Ishikawa (cell line): Measurements from ENCODE around the gene ACAA2.

ENCODE experiments used
- CEBPB ChIP-seq: IDR thresholded peaks from 2 replicates; pipeline ENCODE4 v1.6.1; 2012
- CREB1 ChIP-seq: IDR thresholded peaks from 2 replicates; pipeline ENCODE4 v1.6.1; 2012; ENCODE audit warnings: low read depth
- EGR1 ChIP-seq: IDR thresholded peaks from 2 replicates; pipeline ENCODE4 v1.6.1; 2012
- EP300 ChIP-seq: IDR thresholded peaks from 2 replicates; pipeline ENCODE4 v1.6.1; 2012; ENCODE audit warnings: borderline replicate concordance
- FOXM1 ChIP-seq: IDR thresholded peaks from 2 replicates; pipeline ENCODE4 v1.6.1; 2012; ENCODE audit warnings: low read depth, borderline replicate concordance
- NFIC ChIP-seq: IDR thresholded peaks from 2 replicates; pipeline ENCODE4 v1.6.1; 2012
- RAD21 ChIP-seq: IDR thresholded peaks from 2 replicates; pipeline ENCODE4 v1.6.1; 2012; ENCODE audit warnings: low read depth
- TAF1 ChIP-seq: IDR thresholded peaks from 2 replicates; pipeline ENCODE4 v1.6.1; 2012; ENCODE audit warnings: low read depth, mild to moderate bottlenecking
- TCF12 ChIP-seq: IDR thresholded peaks from 2 replicates; pipeline ENCODE4 v1.6.1; 2012; ENCODE audit warnings: low read depth
- TEAD4 ChIP-seq: IDR thresholded peaks from 2 replicates; pipeline ENCODE4 v1.6.1; 2012
- USF1 ChIP-seq: IDR thresholded peaks from 2 replicates; pipeline ENCODE4 v1.6.1; 2012
- YY1 ChIP-seq: IDR thresholded peaks from 2 replicates; pipeline ENCODE4 v1.6.1; 2012; ENCODE audit warnings: low read depth
- ZBTB7A ChIP-seq: IDR thresholded peaks from 2 replicates; pipeline ENCODE4 v1.6.1; 2012; ENCODE audit warnings: low read depth
- TF ChIP-seq, protein P1 (sequence below): IDR thresholded peaks from 2 replicates; pipeline ENCODE4 v1.6.1; 2012
- TF ChIP-seq, protein P2 (sequence below): IDR thresholded peaks from 2 replicates; pipeline ENCODE4 v1.6.1; 2012; ENCODE audit warnings: low read depth, mild to moderate bottlenecking

The ACAA2 gene

DNA sequence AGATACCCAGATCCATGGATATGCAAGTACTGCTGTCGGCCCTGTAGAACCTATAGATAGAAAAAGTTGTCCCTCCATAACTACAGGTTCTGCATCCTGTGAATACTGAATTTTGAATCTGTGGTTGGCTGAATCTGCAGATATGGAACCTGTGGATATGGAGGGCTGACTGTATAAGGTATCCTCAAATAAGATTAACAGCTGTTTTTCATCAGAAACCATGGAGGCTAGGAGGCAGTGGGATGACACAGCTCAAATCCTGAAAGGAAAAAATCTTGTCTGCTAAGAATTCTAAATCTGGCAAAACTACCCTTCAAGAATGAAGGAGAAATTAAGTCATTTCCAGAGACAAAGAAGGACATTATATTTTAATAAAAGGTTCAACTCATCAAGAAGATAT lies 14.7 kb upstream of the ACAA2 start:
- TF ChIP-seq FOXM1 = no peak

GRCh38 chr18:49819823-49820671 lies 6.7 kb upstream of the ACAA2 start:
- no peak for TF ChIP-seq YY1
- TF ChIP-seq USF1 = no peak
- TF ChIP-seq NFIC = no peak
- no peak for TF ChIP-seq EGR1
- no peak for TF ChIP-seq TCF12
- no peak for TF ChIP-seq TAF1
- TF ChIP-seq EP300 = no peak
- no peak for TF ChIP-seq TEAD4
- TF ChIP-seq CEBPB = no peak
- TF ChIP-seq RAD21 = no peak
- TF ChIP-seq ZBTB7A = no peak
- TF ChIP-seq, protein P1, sequence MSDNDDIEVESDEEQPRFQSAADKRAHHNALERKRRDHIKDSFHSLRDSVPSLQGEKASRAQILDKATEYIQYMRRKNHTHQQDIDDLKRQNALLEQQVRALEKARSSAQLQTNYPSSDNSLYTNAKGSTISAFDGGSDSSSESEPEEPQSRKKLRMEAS = no peak
- TF ChIP-seq, protein P2, sequence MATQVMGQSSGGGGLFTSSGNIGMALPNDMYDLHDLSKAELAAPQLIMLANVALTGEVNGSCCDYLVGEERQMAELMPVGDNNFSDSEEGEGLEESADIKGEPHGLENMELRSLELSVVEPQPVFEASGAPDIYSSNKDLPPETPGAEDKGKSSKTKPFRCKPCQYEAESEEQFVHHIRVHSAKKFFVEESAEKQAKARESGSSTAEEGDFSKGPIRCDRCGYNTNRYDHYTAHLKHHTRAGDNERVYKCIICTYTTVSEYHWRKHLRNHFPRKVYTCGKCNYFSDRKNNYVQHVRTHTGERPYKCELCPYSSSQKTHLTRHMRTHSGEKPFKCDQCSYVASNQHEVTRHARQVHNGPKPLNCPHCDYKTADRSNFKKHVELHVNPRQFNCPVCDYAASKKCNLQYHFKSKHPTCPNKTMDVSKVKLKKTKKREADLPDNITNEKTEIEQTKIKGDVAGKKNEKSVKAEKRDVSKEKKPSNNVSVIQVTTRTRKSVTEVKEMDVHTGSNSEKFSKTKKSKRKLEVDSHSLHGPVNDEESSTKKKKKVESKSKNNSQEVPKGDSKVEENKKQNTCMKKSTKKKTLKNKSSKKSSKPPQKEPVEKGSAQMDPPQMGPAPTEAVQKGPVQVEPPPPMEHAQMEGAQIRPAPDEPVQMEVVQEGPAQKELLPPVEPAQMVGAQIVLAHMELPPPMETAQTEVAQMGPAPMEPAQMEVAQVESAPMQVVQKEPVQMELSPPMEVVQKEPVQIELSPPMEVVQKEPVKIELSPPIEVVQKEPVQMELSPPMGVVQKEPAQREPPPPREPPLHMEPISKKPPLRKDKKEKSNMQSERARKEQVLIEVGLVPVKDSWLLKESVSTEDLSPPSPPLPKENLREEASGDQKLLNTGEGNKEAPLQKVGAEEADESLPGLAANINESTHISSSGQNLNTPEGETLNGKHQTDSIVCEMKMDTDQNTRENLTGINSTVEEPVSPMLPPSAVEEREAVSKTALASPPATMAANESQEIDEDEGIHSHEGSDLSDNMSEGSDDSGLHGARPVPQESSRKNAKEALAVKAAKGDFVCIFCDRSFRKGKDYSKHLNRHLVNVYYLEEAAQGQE = no peak

DNA sequence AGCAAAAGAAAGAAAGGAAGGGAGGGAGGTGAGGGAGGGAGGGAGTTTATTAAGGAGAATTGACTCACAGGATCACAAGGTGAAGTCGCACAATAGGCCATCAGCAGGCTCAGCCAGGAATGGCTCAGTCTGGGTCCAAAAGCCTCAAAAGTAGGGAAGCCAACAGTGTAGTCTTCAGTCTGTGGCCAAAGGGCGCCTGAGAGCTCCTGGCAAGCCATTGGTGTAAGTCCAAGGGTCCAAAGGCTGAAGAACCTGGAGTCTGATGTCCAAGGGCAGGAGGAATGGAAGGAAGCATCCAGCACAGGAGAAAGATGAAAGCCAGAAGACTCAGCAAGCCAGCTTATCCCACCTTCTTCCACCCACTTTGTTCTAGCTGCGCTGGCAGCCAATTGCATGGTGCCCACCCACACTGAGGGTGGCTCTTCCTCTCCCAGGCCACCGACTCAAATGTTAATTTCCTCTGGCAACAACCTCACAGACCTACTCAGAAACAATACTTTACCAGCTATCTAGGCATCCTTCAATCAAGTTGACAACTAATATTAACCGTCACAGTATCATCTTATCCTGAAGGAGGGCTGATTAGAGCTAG lies 5.8 kb upstream of the ACAA2 start:
- TF ChIP-seq EP300 = no peak
- no peak for TF ChIP-seq YY1
- TF ChIP-seq CEBPB = no peak
- TF ChIP-seq EGR1 = no peak
- no peak for TF ChIP-seq NFIC
- no peak for TF ChIP-seq ZBTB7A
- no peak for TF ChIP-seq TCF12
- no peak for TF ChIP-seq USF1
- TF ChIP-seq FOXM1 = no peak
- TF ChIP-seq CREB1 = no peak
- TF ChIP-seq, protein P1 = no peak
- no peak for TF ChIP-seq TAF1
- TF ChIP-seq RAD21 = no peak

DNA sequence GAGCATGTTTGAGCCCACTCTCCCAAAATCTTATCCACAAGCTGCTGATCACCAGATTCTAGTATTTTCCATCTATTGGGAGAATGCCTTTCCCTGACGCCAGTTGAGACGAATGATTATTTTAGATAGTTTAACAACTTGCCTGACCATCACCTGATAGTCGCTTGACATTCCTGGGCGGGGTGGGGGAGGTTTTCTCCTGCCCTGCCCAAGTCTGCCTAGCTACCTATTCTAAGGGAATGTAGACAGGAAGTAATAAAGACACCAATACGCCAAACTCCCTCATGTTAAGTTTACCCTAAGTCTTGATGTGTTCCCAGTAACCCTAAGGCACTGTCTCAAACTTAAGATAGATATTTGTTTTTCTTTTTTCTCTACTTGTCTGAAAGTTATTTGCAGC lies 4.6 kb upstream of the ACAA2 start:
- no peak for TF ChIP-seq CEBPB
- TF ChIP-seq ZBTB7A = no peak
- TF ChIP-seq YY1 = no peak
- TF ChIP-seq TEAD4 = no peak
- TF ChIP-seq EP300 = no peak
- no peak for TF ChIP-seq USF1
- TF ChIP-seq, protein P1 = no peak
- no peak for TF ChIP-seq CREB1
- TF ChIP-seq EGR1 = no peak
- no peak for TF ChIP-seq TCF12
- TF ChIP-seq RAD21 = no peak
- no peak for TF ChIP-seq TAF1
- no peak for TF ChIP-seq NFIC

GRCh38 chr18:49815927-49816326 lies 2.6 kb upstream of the ACAA2 start:
- TF ChIP-seq TAF1 (no peak), TEAD4 (no peak), FOXM1 (no peak), CREB1 (no peak), TCF12 (no peak), CEBPB (no peak), ZBTB7A (no peak), EGR1 (no peak), RAD21 (no peak), NFIC (no peak), YY1 (no peak)
- TF ChIP-seq, protein P1 = no peak
- TF ChIP-seq, protein P2 = no peak
